Right atrium auricular region (tissue), 2 donors: ENCODE data around the gene INTS4. TPM values are rescaled to one million over a fixed set of nuclear protein-coding genes. Genes with fewer than 3 reads are reported as not detected.
"Not testable (repeated sequence)": the region's sequence is repeated elsewhere in the genome, so short reads cannot be mapped to it uniquely, and the experiment has no call there.

Experiments
- DNase-seq: peaks from one replicate; pipeline ENCODE4 v3.0.0-alpha.2; 2019; ENCODE audit warnings: low spot score
- H3K27ac ChIP-seq, 2 donors: fragments of 200-600 bp; sonication (generic); 1 replicate in 1 of 2; 2 replicates in 1 of 2; pipeline ENCODE4 v1.5.1; 2016 to 2019
- H3K27me3 ChIP-seq, 2 donors: fragments of 200-600 bp; sonication (generic); one replicate each; pipeline versions ENCODE4 v1.5.1 to v1.6.0; 2017 to 2019
- H3K36me3 ChIP-seq: fragments of 200-600 bp; sonication (generic); one replicate; pipeline ENCODE4 v1.5.1; 2016
- H3K4me1 ChIP-seq, 2 donors: fragments of 200-600 bp; sonication (generic); one replicate each; pipeline versions ENCODE4 v1.5.1 to v1.6.0; 2017 to 2019
- H3K4me3 ChIP-seq, 2 donors: fragments of 200-600 bp; sonication (generic); 1 replicate in 1 of 2; 2 replicates in 1 of 2; pipeline ENCODE4 v1.5.1; 2017 to 2019; ENCODE audit warnings: mild to moderate bottlenecking in 1 of 2, moderate library complexity in 1 of 2
- H3K9me3 ChIP-seq, 2 donors: fragments of 200-600 bp; sonication (generic); one replicate each; pipeline ENCODE4 v1.5.1; 2019
- total RNA-seq, 2 donors: library from RNA; depleted of rRNA; stranded (reverse); fragments of >200 nt; gene quantifications; one replicate each; pipeline ENCODE4 v1.1.0, GENCODE V29; 2016
- TF ChIP-seq, protein P1 (sequence below), 2 donors: fragments of 200-600 bp; sonication (generic); IDR thresholded peaks; one replicate each; pipeline ENCODE4 v1.5.1; 2019; ENCODE audit warnings: antibody characterized with exemption in 2 of 2

INTS4 gene
- total RNA-seq, 2 donors from 2014 or later: 9.9 to 12.3 TPM

DNA sequence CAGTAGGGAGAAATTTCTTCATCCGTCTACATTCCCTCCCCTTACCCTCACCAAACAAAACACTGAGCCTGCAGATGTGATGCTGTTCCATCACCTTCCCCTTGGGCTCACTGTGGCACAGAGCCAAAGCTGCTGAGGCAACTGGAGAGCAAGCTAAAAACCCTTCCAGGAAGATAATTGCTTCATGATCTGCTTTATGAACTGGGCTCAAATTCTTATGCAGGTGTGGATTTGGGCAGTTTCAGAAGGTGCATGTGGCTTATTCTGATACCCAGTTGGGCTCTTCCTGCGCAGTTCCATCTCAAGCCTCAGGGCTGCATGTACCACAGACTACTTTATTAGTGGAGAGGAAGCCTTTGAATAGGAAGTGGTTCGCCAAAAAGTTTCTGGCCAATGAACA lies 115.2 kb downstream of the INTS4 start:
- Histone ChIP-seq H3K27me3 (no peaks in the 10 kb centered on the region), H3K9me3 (no peaks in the 10 kb centered on the region), H3K4me1 (peaks cover 0 to 11% of the 10 kb centered on the region in 2 donors), H3K36me3 (peaks cover 18% of the 10 kb centered on the region), H3K4me3 (no peak overlapping the region), H3K27ac (no peak overlapping the region)
- TF ChIP-seq, protein P1, sequence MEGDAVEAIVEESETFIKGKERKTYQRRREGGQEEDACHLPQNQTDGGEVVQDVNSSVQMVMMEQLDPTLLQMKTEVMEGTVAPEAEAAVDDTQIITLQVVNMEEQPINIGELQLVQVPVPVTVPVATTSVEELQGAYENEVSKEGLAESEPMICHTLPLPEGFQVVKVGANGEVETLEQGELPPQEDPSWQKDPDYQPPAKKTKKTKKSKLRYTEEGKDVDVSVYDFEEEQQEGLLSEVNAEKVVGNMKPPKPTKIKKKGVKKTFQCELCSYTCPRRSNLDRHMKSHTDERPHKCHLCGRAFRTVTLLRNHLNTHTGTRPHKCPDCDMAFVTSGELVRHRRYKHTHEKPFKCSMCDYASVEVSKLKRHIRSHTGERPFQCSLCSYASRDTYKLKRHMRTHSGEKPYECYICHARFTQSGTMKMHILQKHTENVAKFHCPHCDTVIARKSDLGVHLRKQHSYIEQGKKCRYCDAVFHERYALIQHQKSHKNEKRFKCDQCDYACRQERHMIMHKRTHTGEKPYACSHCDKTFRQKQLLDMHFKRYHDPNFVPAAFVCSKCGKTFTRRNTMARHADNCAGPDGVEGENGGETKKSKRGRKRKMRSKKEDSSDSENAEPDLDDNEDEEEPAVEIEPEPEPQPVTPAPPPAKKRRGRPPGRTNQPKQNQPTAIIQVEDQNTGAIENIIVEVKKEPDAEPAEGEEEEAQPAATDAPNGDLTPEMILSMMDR (IDR thresholded peaks at IDR 0.05): no peak
- peak; percentile 74 for DNase-seq

DNA sequence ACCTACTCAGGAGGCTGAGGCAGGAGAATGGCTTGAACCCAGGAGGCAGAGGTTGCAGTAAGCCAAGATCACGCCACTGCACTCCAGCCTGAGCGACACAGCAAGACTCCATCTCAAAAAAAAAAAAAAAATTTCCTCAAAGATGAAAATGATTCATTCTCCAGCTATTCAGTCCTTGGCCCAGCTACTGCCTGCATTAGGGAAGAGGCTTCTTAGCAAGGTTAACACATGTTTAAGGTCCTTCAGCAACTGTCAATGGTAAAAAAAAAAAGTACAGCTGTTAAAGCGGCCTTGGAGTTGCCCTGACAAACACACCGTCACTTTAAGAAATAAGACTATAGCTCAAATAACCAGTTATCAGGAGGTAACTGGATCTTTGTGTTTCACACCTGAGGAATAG lies 116.2 kb downstream of the INTS4 start:
- H3K4me1 ChIP-seq: peaks cover 0 to 11% of the 10 kb centered on the region in 2 donors
- not testable (repeated sequence) for DNase-seq, H3K27me3 ChIP-seq, H3K9me3 ChIP-seq, H3K4me3 ChIP-seq, H3K27ac ChIP-seq, H3K36me3 ChIP-seq

DNA sequence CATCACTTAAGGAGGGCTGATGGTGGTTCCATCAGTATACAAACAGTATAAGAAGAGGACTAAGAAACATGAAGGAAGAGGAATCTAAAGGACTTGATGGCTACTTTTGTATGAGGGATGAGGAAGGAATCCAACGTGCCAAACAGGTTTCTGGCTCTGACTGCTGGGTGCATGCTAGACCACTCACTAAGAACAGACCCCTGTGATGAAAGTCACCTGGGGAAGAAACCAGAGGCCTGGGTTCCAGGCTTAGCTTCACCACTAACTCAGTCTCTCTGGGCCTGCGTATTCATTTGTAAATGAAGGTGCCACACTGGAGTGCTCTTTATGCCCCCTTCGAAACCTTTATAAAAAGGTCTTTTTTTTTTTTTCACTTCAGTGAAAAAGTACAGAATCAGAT lies 118.4 kb downstream of the INTS4 start:
- peaks cover 16% of the 10 kb centered on the region for H3K36me3 ChIP-seq
- DNase-seq: no peak
- peaks cover 0 to 11% of the 10 kb centered on the region in 2 donors for H3K4me1 ChIP-seq
- H3K27me3 ChIP-seq: no peaks in the 10 kb centered on the region
- no peaks in the 10 kb centered on the region for H3K9me3 ChIP-seq
- no peak overlapping the region for H3K27ac ChIP-seq
- no peak overlapping the region for H3K4me3 ChIP-seq
- TF ChIP-seq, protein P1 (IDR thresholded peaks at IDR 0.05): no peak

DNA sequence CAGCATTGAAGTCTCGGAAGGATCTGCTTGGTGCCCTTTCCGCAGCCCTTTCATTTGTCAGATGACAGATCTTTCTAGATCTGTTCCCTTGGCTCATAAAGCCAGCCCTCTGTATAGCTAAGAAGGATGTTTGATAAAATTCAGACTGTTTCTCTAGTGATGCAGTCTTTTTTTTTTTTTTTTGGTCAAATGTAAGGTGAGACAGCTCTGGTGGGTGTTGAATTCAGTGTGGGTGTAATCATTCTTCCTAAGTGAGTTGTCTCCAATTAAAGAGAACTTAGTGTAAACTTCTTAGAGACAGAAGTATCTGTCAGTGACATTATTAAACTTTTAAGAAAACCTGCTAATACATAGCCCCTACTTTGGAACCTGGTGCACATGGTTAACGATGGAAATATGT lies 120.3 kb downstream of the INTS4 start:
- H3K36me3 ChIP-seq: peaks cover 23% of the 10 kb centered on the region
- H3K27ac ChIP-seq: no peak overlapping the region
- no peaks in the 10 kb centered on the region for H3K27me3 ChIP-seq
- no peak overlapping the region for H3K4me3 ChIP-seq
- H3K9me3 ChIP-seq: no peaks in the 10 kb centered on the region
- H3K4me1 ChIP-seq: peaks cover 0 to 10% of the 10 kb centered on the region in 2 donors
- TF ChIP-seq, protein P1 (IDR thresholded peaks at IDR 0.05): no peak
- DNase-seq: no peak

DNA sequence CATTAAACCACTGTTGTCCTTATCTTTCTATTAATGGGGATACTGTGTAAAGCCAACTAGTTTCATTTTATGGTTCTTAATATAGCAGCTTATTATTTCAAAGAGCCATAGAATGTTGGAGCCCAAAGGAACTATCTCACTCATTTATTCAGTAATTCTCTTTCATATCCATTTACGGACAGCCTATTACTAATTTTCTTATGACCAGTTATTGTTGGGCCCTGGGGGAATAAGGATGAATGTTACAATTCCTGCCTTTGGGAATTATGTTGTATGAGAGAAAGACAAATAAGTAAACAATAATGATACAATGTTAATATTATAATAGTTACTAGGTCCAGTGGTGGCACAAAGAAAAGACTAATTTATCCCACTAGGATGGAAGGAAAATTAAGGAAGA lies 121.1 kb downstream of the INTS4 start:
- H3K4me3 ChIP-seq: no peak overlapping the region
- TF ChIP-seq, protein P1 (IDR thresholded peaks at IDR 0.05): no peak
- DNase-seq: no peak
- H3K27me3 ChIP-seq: no peaks in the 10 kb centered on the region
- no peak overlapping the region for H3K27ac ChIP-seq
- peaks cover 0 to 1% of the 10 kb centered on the region in 2 donors for H3K4me1 ChIP-seq
- H3K36me3 ChIP-seq: peaks cover 30% of the 10 kb centered on the region
- no peaks in the 10 kb centered on the region for H3K9me3 ChIP-seq

DNA sequence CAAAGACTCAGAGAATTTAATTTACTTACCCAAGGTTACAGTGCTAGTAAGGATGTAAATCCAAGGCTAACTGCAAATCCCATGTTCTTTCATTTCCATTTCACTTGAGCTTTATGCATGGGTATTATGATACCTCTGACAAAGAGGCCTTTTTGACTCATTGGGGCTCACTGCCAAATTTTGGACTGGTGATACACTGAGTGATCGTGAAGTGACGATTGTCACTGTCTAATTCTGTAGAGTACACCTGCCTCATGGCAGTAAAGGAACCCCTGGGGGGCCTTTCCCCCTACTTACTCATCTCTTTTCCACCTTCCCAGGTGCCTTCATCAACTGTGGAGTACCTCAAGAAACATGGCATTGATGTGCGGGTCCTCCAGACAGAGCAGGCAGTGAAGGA lies 122.6 kb downstream of the INTS4 start:
- H3K27ac ChIP-seq: no peak overlapping the region
- TF ChIP-seq, protein P1 (IDR thresholded peaks at IDR 0.05): no peak
- no peak overlapping the region for H3K4me3 ChIP-seq
- no peaks in the 10 kb centered on the region for H3K27me3 ChIP-seq
- no peaks in the 10 kb centered on the region for H3K4me1 ChIP-seq
- DNase-seq: no peak
- no peaks in the 10 kb centered on the region for H3K9me3 ChIP-seq
- peaks cover 30% of the 10 kb centered on the region for H3K36me3 ChIP-seq
